Cardiac muscle cell (in vitro differentiated cells and primary cell): ENCODE results near the gene NUDT13. TPM values are rescaled to one million over a fixed set of nuclear protein-coding genes. Genes with fewer than 3 reads are reported as not detected.

Experiments
- DNase-seq, 2 donors: peaks; one replicate each; pipeline versions ENCODE4 v3.0.0 to v3.0.0-alpha.2; 2010 to 2017; ENCODE audit warnings: low read depth in 1 of 2, low spot score in 1 of 2
- H3K27ac ChIP-seq: fragments of 200-600 bp; sonication (generic); 2 replicates; pipeline ENCODE4 v1.5.1; 2016
- H3K27me3 ChIP-seq: fragments of 200-600 bp; sonication (generic); 2 replicates; pipeline ENCODE4 v1.6.0; 2016; ENCODE audit warnings: control low read depth
- H3K36me3 ChIP-seq: fragments of 200-600 bp; sonication (generic); 2 replicates; pipeline ENCODE4 v1.5.1; 2016; ENCODE audit warnings: control low read depth
- H3K4me1 ChIP-seq: fragments of 200-600 bp; sonication (generic); 2 replicates; pipeline ENCODE4 v1.8.1; 2017; ENCODE audit warnings: low read depth, mild to moderate bottlenecking, mixed run types
- H3K4me3 ChIP-seq: fragments of 200-600 bp; sonication (generic); 2 replicates; pipeline ENCODE4 v1.5.1; 2016; ENCODE audit warnings: mild to moderate bottlenecking
- H3K9me3 ChIP-seq: fragments of 200-600 bp; sonication (generic); 2 replicates; pipeline ENCODE4 v1.5.1; 2017; ENCODE audit warnings: low read depth, mild to moderate bottlenecking, control low read depth
- polyA plus RNA-seq: library from polyadenylated mRNA; unstranded; fragments of >200 nt; fragmentation: Nextera tagmentation; extraction: Ambion mirVana; gene quantifications from 2 replicates; pipeline ENCODE4 v1.2.1, GENCODE V29; 2016
- total RNA-seq: library from RNA; depleted of rRNA; stranded (reverse); fragments of >200 nt; gene quantifications from 2 replicates; pipeline ENCODE4 v1.2.3, GENCODE V29; 2016
- TF ChIP-seq, protein P1 (sequence below): IDR thresholded peaks from 2 replicates; pipeline ENCODE4 v1.5.1; 2012; ENCODE audit warnings: low read depth, mild to moderate bottlenecking, low read length

Gene NUDT13
- total and polyA plus RNA-seq, 2 experiments from 2014 or later: 1.7 to 2.1 TPM

DNA sequence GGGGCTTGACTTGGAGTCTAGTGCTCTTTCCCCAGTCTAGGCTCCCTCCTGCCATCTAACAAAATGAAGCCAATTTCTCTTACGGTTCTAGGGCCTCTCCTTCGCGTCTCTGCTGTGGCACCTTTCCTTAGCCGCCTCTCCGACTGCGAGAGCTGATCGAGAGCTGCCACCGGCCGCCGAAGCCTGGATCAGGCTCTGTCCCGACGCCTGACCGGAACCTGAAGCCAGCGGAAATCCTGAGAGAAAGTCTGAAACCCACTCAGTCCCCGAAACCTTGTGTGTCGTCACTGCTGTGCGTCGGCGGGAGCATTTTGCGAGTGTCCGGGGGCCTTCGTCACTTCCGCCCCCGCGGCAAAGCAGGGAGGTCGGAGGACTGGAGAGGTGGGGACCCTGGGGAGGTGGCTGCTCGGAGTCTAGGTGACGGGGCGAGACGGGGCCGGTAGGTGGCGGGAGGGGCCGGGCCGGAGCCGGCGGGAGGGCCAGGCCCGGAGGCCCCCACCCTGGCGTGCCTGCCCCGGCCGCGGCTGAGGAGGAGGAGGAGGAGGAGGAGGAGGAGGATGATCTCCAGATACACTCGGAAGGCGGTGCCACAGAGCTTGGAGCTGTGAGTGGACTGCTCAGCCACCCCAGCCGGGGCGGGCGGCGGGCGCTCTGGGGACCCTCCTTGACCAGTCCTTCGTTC is 57.7 kb downstream of the NUDT13 start, which contains the start of the genes ECD and FAM149B1:
TSS of gene ECD (minus strand) at position 226 of the 682 bp plus-strand sequence. CDS start 4,071 bp downstream, outside the sequence.
TSS of gene FAM149B1 (plus strand) at position 337 of the 682 bp plus-strand sequence. CDS start at position 558, 221 bp downstream.
- H3K9me3 ChIP-seq: no peaks in the 10 kb centered on the region
- no peaks in the 10 kb centered on the region for H3K36me3 ChIP-seq
- TF ChIP-seq, protein P1, sequence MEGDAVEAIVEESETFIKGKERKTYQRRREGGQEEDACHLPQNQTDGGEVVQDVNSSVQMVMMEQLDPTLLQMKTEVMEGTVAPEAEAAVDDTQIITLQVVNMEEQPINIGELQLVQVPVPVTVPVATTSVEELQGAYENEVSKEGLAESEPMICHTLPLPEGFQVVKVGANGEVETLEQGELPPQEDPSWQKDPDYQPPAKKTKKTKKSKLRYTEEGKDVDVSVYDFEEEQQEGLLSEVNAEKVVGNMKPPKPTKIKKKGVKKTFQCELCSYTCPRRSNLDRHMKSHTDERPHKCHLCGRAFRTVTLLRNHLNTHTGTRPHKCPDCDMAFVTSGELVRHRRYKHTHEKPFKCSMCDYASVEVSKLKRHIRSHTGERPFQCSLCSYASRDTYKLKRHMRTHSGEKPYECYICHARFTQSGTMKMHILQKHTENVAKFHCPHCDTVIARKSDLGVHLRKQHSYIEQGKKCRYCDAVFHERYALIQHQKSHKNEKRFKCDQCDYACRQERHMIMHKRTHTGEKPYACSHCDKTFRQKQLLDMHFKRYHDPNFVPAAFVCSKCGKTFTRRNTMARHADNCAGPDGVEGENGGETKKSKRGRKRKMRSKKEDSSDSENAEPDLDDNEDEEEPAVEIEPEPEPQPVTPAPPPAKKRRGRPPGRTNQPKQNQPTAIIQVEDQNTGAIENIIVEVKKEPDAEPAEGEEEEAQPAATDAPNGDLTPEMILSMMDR: no peak
- peak; percentile 96 for DNase-seq
- H3K27me3 ChIP-seq: no peaks in the 10 kb centered on the region
- H3K4me1 ChIP-seq: no peaks in the 10 kb centered on the region
- H3K27ac ChIP-seq: peak within 1 kb of the TSS; percentile 97
- peak within 1 kb of the TSS; percentile 72 for H3K4me3 ChIP-seq

DNA sequence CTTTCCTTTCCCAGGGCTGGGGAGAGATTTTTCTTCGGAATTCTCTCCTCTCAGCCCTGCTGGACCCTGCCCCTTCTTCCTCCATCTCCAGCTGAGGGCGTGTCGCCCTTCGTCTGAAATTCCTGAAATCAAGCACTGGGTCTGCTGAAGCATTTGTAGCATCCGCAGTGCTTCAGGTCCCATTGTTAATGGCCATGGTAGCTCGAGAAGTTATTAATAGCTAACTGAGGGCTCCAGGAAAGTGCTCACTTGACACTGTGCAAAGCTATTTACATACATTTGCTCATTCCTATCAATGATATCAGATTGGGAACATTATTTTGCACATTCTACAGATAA is 58.2 kb downstream of the NUDT13 start:
- Histone ChIP-seq H3K27ac (peak overlapping the region; percentile 97), H3K36me3 (no peaks in the 10 kb centered on the region), H3K4me1 (no peaks in the 10 kb centered on the region), H3K9me3 (no peaks in the 10 kb centered on the region), H3K4me3 (peak overlapping the region; percentile 72), H3K27me3 (no peaks in the 10 kb centered on the region)
- DNase-seq: no peak
- TF ChIP-seq, protein P1: no peak

DNA sequence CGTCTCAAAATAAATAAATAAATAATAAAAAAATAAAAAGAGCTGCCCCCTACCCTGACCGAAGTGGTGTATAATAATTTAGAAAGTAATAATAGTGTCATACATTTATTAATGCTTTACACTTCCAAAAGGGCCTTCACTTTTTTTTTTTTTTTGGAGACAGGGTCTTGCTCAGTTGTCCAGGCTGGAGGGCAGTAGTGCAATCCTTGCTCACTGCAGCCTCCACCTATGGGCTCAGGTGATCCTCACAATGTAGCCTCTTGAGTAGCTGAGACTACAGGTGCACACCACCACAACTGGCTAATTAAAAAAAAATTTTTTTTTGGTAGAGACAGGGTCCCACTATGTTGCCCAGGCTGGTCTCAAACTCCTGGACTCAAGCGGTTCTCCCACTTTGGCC is 59.1 kb downstream of the NUDT13 start:
- H3K9me3 ChIP-seq: no peaks in the 10 kb centered on the region
- H3K4me1 ChIP-seq: no peaks in the 10 kb centered on the region
- H3K27me3 ChIP-seq: no peaks in the 10 kb centered on the region
- no peaks in the 10 kb centered on the region for H3K36me3 ChIP-seq
- TF ChIP-seq, protein P1: no peak
- H3K4me3 ChIP-seq: peak overlapping the region; percentile 72
- DNase-seq: no peak
- H3K27ac ChIP-seq: peak overlapping the region; percentile 97

DNA sequence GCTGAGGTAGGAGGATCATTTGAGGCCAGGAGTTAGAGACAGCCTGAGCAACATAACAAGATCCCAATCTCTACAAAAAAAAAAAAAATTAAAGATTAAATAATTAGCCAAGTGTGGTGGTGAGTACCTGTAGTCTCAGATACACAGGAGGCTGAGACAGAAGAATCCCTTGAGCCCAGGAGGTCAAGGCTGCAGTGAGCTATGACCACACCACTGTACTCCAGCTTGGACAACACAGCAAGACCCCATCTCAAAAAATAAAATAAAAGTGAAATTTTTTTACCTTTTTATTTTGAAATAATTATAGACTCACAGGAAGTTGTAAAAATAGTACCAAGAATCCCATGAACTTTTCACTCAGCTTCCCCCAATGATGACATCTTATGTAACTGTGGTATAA is 62.6 kb downstream of the NUDT13 start:
- TF ChIP-seq, protein P1: no peak
- peaks cover 19% of the 10 kb centered on the region for H3K36me3 ChIP-seq
- H3K4me1 ChIP-seq: no peaks in the 10 kb centered on the region
- no peaks in the 10 kb centered on the region for H3K27me3 ChIP-seq
- no peaks in the 10 kb centered on the region for H3K9me3 ChIP-seq
- no peak overlapping the region for H3K27ac ChIP-seq
- H3K4me3 ChIP-seq: no peak overlapping the region
- DNase-seq: no peak

DNA sequence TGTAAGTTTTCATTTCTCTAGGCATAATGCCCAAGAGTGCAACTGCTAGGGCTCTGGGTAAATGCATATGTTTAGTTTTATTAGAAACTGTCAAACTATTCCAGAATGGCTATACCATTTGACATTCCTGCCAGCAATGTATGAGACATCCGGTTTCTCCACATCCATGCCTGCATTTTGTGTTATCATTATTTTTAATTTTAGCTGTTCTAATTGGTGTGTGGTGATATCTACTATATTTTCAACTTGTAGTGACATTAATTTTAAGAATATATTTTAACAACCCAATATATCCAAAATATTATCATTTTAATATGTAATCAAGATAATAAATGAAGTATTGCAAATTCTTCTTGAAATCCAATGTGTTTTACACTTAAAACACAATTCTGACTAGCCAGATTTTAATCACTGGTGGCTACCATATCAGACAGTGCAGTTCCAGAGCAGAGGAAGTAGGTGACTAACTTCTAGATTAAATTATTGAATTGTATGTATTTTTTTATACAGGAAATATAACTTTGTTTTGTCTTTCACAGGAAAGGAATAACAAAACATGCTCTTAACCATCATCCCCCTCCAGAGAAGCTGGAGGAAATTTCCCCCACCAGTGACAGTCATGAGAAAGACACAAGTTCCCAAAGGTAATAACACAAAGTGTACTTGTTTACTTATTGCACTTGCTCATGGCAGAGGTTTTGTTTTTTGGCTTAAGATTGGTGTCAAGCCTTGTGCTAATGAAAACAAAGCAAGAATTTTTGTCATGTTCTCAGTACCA is 64.1 kb downstream of the NUDT13 start:
- Histone ChIP-seq H3K36me3 (peaks cover 29% of the 10 kb centered on the region), H3K4me3 (no peak overlapping the region), H3K27me3 (no peaks in the 10 kb centered on the region), H3K9me3 (no peaks in the 10 kb centered on the region), H3K27ac (no peak overlapping the region), H3K4me1 (no peaks in the 10 kb centered on the region)
- DNase-seq: no peak
- TF ChIP-seq, protein P1: no peak

Other genes starting within 250 kb of the NUDT13 start
- 3.5 and 7.0 TPM in 2 replicates for gene OIT3, start 216.7 kb upstream of the NUDT13 start, total RNA-seq
- gene OIT3, start 216.7 kb upstream of the NUDT13 start, polyA plus RNA-seq: 1.1 and 13.4 TPM in 2 replicates
- 0.14 TPM in 1 of 2 replicates, not detected in the other for gene PLA2G12B, start 155.6 kb upstream of the NUDT13 start, total RNA-seq
- gene PLA2G12B, start 155.6 kb upstream of the NUDT13 start, polyA plus RNA-seq: 2.6 TPM in 1 of 2 replicates, not detected in the other
- gene P4HA1, start 13.6 kb upstream of the NUDT13 start, total RNA-seq: 92.0 and 103 TPM in 2 replicates
- gene P4HA1, start 13.6 kb upstream of the NUDT13 start, polyA plus RNA-seq: 172 and 174 TPM in 2 replicates
- 20.0 and 22.4 TPM in 2 replicates for gene ECD, start 57.6 kb downstream of the NUDT13 start, total RNA-seq
- gene ECD, start 57.6 kb downstream of the NUDT13 start, polyA plus RNA-seq: 21.8 and 34.0 TPM in 2 replicates
- gene FAM149B1, start 57.7 kb downstream of the NUDT13 start, total RNA-seq: 12.9 and 16.7 TPM in 2 replicates
- gene FAM149B1, start 57.7 kb downstream of the NUDT13 start, polyA plus RNA-seq: 12.4 and 12.7 TPM in 2 replicates
- 26.6 and 33.9 TPM in 2 replicates for gene DNAJC9, start 136.8 kb downstream of the NUDT13 start, total RNA-seq
- 18.6 and 20.9 TPM in 2 replicates for gene DNAJC9, start 136.8 kb downstream of the NUDT13 start, polyA plus RNA-seq
- gene MRPS16, start 142.2 kb downstream of the NUDT13 start, total RNA-seq: 51.6 and 67.4 TPM in 2 replicates
- 104 and 122 TPM in 2 replicates for gene MRPS16, start 142.2 kb downstream of the NUDT13 start, polyA plus RNA-seq
- 1.2 and 4.0 TPM in 2 replicates for gene CFAP70, start 248.4 kb downstream of the NUDT13 start, total RNA-seq
- 1.8 and 1.9 TPM in 2 replicates for gene CFAP70, start 248.4 kb downstream of the NUDT13 start, polyA plus RNA-seq